HG02588 (cell line): ENCODE results near the gene POLG.

Experiments
- ATAC-seq: cut with Tn5 transposase; IDR thresholded peaks from one replicate; pipeline ENCODE4 v1.9.1; 2021; ENCODE audit warnings: mild to moderate bottlenecking, moderate library complexity; ENCODE audit not compliant: unreplicated experiment

POLG gene

GRCh38 chr15:89334510-89335297 is at the start of gene POLG:
Gene POLG (minus strand): TSS chr15:89334824. CDS start chr15:89333754, 1,070 bp downstream.
- ATAC-seq, result peak; percentile 90

- no peak for ATAC-seq
These were observed 49.6 kb upstream of the POLG start for GRCh38 chr15:89384176-89384604.

GRCh38 chr15:89383365-89384175 is 48.9 kb upstream of the POLG start:
- ATAC-seq, result no peak

GRCh38 chr15:89381888-89382686 is 47.5 kb upstream of the POLG start:
- no peak for ATAC-seq

- ATAC-seq, result no peak
These were observed 46.7 kb upstream of the POLG start for GRCh38 chr15:89381331-89381730.

- no peak for ATAC-seq
These were observed 45.2 kb upstream of the POLG start for GRCh38 chr15:89379818-89380217.

GRCh38 chr15:89379251-89379695 is 44.6 kb upstream of the POLG start:
- no peak for ATAC-seq

- ATAC-seq, result no peak
These were observed 43.9 kb upstream of the POLG start for GRCh38 chr15:89378296-89379151.

- no peak for ATAC-seq
These were observed 43.2 kb upstream of the POLG start for GRCh38 chr15:89377842-89378295.

GRCh38 chr15:89377024-89377841 is 42.6 kb upstream of the POLG start:
- no peak for ATAC-seq

GRCh38 chr15:89376388-89376787 is 41.8 kb upstream of the POLG start:
- no peak for ATAC-seq

GRCh38 chr15:89375093-89376005 is 40.7 kb upstream of the POLG start:
- no peak for ATAC-seq

- no peak for ATAC-seq
These were observed 39.7 kb upstream of the POLG start for GRCh38 chr15:89374086-89374981.

GRCh38 chr15:89372069-89372935 is 37.7 kb upstream of the POLG start:
- ATAC-seq, result no peak

GRCh38 chr15:89371228-89372044 is 36.8 kb upstream of the POLG start:
- no peak for ATAC-seq

GRCh38 chr15:89370978-89371227 is 36.3 kb upstream of the POLG start:
- no peak for ATAC-seq
